HL-60 (cell line): ENCODE measurements around the gene PLXNB2.

Experiments used
- DNase-seq, 2 experiments: peaks; one replicate each; pipeline ENCODE4 v3.0.0-alpha.2; 2010 to 2020; ENCODE audit warnings: low read depth in 1 of 2, low spot score in 1 of 2
- H3K27ac ChIP-seq: fragments of 250-450 bp; sonication (Bioruptor Pico); replicated peaks from 2 replicates; pipeline ENCODE4 v1.5.1; 2020; ENCODE audit warnings: mild to moderate bottlenecking, moderate library complexity
- H3K27me3 ChIP-seq: fragments of 250-450 bp; sonication (Bioruptor Pico); 2 replicates; pipeline ENCODE4 v1.5.1; 2021; ENCODE audit warnings: mild to moderate bottlenecking, moderate library complexity; ENCODE audit not compliant: insufficient read depth, poor library complexity, severe bottlenecking
- H3K4me3 ChIP-seq: replicated peaks from 2 replicates; pipeline ENCODE4 v1.5.1; 2011; ENCODE audit warnings: mild to moderate bottlenecking, control low read depth, low read length; ENCODE audit not compliant: insufficient read depth
- CTCF ChIP-seq: IDR thresholded peaks from one replicate; pipeline ENCODE4 v1.5.1; 2011; ENCODE audit warnings: low read length, control low read depth, inconsistent platforms; ENCODE audit not compliant: insufficient read depth
- GABPA ChIP-seq: IDR thresholded peaks from 2 replicates; pipeline ENCODE4 v1.6.1; 2012; ENCODE audit warnings: low read depth
- POLR2AphosphoS5 ChIP-seq: IDR thresholded peaks from 2 replicates; pipeline ENCODE4 v1.6.1; 2012; ENCODE audit warnings: low read depth
- REST ChIP-seq: IDR thresholded peaks from 2 replicates; pipeline ENCODE4 v1.6.1; 2012; ENCODE audit warnings: low read depth; ENCODE audit not compliant: insufficient replicate concordance
- SPI1 ChIP-seq: IDR thresholded peaks from 2 replicates; pipeline ENCODE4 v1.6.1; 2012; ENCODE audit warnings: low read depth, mild to moderate bottlenecking, borderline replicate concordance

Gene PLXNB2

GRCh38 chr22:50294319-50294656, 13.2 kb downstream of the PLXNB2 start:
- Histone ChIP-seq H3K27ac (no peak overlapping the region), H3K27me3 (no peaks in the 10 kb centered on the region), H3K4me3 (no peak overlapping the region)
- no peak for DNase-seq
- TF ChIP-seq REST (no peak), GABPA (no peak), SPI1 (no peak), CTCF (no peak), POLR2AphosphoS5 (no peak)

- no peak for DNase-seq
- TF ChIP-seq SPI1 (peak; percentile 39; the same call in 1 of the 2 replicates), GABPA (no peak)
- Histone ChIP-seq H3K27me3 (no peaks in the 10 kb centered on the region), H3K4me3 (no peak overlapping the region), H3K27ac (no peak overlapping the region)
These were observed 13.8 kb downstream of the PLXNB2 start for GRCh38 chr22:50293441-50294318.

- Histone ChIP-seq H3K27me3 (no peaks in the 10 kb centered on the region), H3K27ac (no peak overlapping the region), H3K4me3 (no peak overlapping the region)
- TF ChIP-seq POLR2AphosphoS5, result no peak
- no peak for TF ChIP-seq REST
- no peak for TF ChIP-seq GABPA
- TF ChIP-seq SPI1, result no peak
- no peak for TF ChIP-seq CTCF
- peak in 1 of 2 experiments; percentile 52 for DNase-seq
These were observed 14.6 kb downstream of the PLXNB2 start for GRCh38 chr22:50292643-50293440.

- H3K4me3 ChIP-seq, result no peak overlapping the region
- no peaks in the 10 kb centered on the region for H3K27me3 ChIP-seq
- DNase-seq, result no peak
- TF ChIP-seq CTCF (no peak), SPI1 (no peak), GABPA (no peak), REST (no peak)
- no peak overlapping the region for H3K27ac ChIP-seq
These were observed 17.4 kb downstream of the PLXNB2 start for GRCh38 chr22:50289942-50290630.
